H1 (cell line): ENCODE results near the gene CRNKL1. TPM values are rescaled to one million over a fixed set of nuclear protein-coding genes. Genes with fewer than 3 reads are reported as not detected.

Source experiments
- CTCF ChIA-PET: fragments of 300-600 bp; sonication (Branson Sonifier 250); formaldehyde crosslinking; loops from one replicate; lab custom pipeline; 2021; ENCODE audit not compliant: partially characterized antibody; lab: Charles Lee
- POLR2A ChIA-PET: fragments of 300-600 bp; sonication (Branson Sonifier 250); formaldehyde crosslinking; loops from one replicate; lab custom pipeline; 2021; ENCODE audit warnings: inconsistent platforms; ENCODE audit not compliant: partially characterized antibody; lab: Charles Lee
- DNase-seq, 2 experiments: peaks; one replicate each; pipeline versions ENCODE4 v3.0.0 to v3.0.0-alpha.2; 2010 to 2022; ENCODE audit warnings: low spot score in 2 of 2, low read depth in 1 of 2, mixed read lengths in 1 of 2
- FAIRE-seq: peaks from 2 replicates; lab custom pipeline; 2011; peaks lifted over from hg19 to GRCh38; lab: Jason Lieb, UNC
- H2AFZ ChIP-seq: 2 replicates; pipeline ENCODE4 v1.8.1; 2012; ENCODE audit warnings: low read length, inconsistent platforms
- H2AK5ac ChIP-seq: 2 replicates; pipeline ENCODE4 v1.6.1; 2013; ENCODE audit warnings: low read depth, low read length
- H2BK120ac ChIP-seq: replicated peaks from 2 replicates; pipeline ENCODE3; 2013; ENCODE audit warnings: low read depth, low read length, inconsistent platforms
- H2BK12ac ChIP-seq: 2 replicates; pipeline ENCODE4 v1.6.1; 2013; ENCODE audit warnings: low read depth, low read length
- H2BK15ac ChIP-seq: 2 replicates; pipeline ENCODE4 v1.6.1; 2013; ENCODE audit warnings: low read length
- H2BK20ac ChIP-seq: 2 replicates; pipeline ENCODE4 v1.6.1; 2013; ENCODE audit warnings: low read length
- H2BK5ac ChIP-seq: 2 replicates; pipeline ENCODE4 v1.6.1; 2013; ENCODE audit warnings: low read depth, low read length
- H3K14ac ChIP-seq: 2 replicates; pipeline ENCODE4 v1.6.1; 2013; ENCODE audit warnings: inconsistent platforms; ENCODE audit not compliant: insufficient read length
- H3K18ac ChIP-seq: 2 replicates; pipeline ENCODE4 v1.6.1; 2013; ENCODE audit warnings: low read length; ENCODE audit errors: extremely low read depth
- H3K23ac ChIP-seq: 2 replicates; pipeline ENCODE4 v1.6.1; 2013; ENCODE audit warnings: inconsistent platforms; ENCODE audit not compliant: insufficient read length
- H3K23me2 ChIP-seq: 2 replicates; pipeline ENCODE4 v1.6.1; 2013; ENCODE audit warnings: low read depth, low read length
- H3K27ac ChIP-seq: 2 replicates; pipeline ENCODE4 v1.6.1; 2011; ENCODE audit warnings: low read depth, low read length, inconsistent platforms
- H3K27me3 ChIP-seq, 4 experiments: replicated peaks in 1 of 4; 1 replicate in 1 of 4; 2 replicates in 3 of 4; pipeline versions ENCODE4 v1.6.1 to v1.8.1; 2011 to 2013; ENCODE audit warnings: low read length in 3 of 4, mild to moderate bottlenecking in 3 of 4, inconsistent platforms in 2 of 4, mixed read lengths in 2 of 4, moderate library complexity in 1 of 4; ENCODE audit not compliant: control insufficient read depth in 3 of 4, insufficient read depth in 3 of 4; ENCODE audit errors: extremely low read depth in 1 of 4
- H3K36me3 ChIP-seq, 4 experiments: 2 replicates each; pipeline versions ENCODE4 v1.6.1 to v1.8.1; 2011 to 2013; ENCODE audit warnings: mild to moderate bottlenecking in 4 of 4, low read length in 3 of 4, moderate library complexity in 2 of 4, control low read depth in 1 of 4, inconsistent platforms in 1 of 4; ENCODE audit not compliant: insufficient read depth in 4 of 4, control insufficient read depth in 2 of 4
- H3K4ac ChIP-seq: replicated peaks from 2 replicates; pipeline ENCODE3; 2013; ENCODE audit warnings: low read length, low read depth, mixed read lengths, inconsistent platforms; ENCODE audit not compliant: insufficient read length
- H3K4me1 ChIP-seq, 4 experiments: replicated peaks in 1 of 4; 1 replicate in 1 of 4; 2 replicates in 3 of 4; pipeline versions ENCODE4 v1.6.1 to v1.8.1; 2011 to 2013; ENCODE audit warnings: low read length in 3 of 4, inconsistent platforms in 2 of 4, mixed read lengths in 1 of 4; ENCODE audit not compliant: insufficient read depth in 4 of 4, control insufficient read depth in 3 of 4
- H3K4me2 ChIP-seq, 2 experiments: 2 replicates each; pipeline versions ENCODE4 v1.6.1 to v1.8.1; 2011 to 2013; ENCODE audit warnings: low read depth in 2 of 2, low read length in 2 of 2, control low read depth in 1 of 2, inconsistent platforms in 1 of 2, mild to moderate bottlenecking in 1 of 2; ENCODE audit not compliant: insufficient read depth in 1 of 2
- H3K4me3 ChIP-seq, 4 experiments: fragments of 200-600, 300-600 bp in 1 of 4; sonication (generic), shearing (Covaris generic), sonication (Bioruptor Twin) in 1 of 4; 2 replicates each; pipeline versions ENCODE4 v1.5.1 to v1.8.1; 2011 to 2016; ENCODE audit warnings: low read length in 4 of 4, low read depth in 3 of 4, control low read depth in 2 of 4, inconsistent platforms in 2 of 4, mild to moderate bottlenecking in 2 of 4, mixed read lengths in 1 of 4, moderate library complexity in 1 of 4; ENCODE audit not compliant: insufficient read depth in 2 of 4; ENCODE audit errors: extremely low read depth in 1 of 4
- H3K56ac ChIP-seq: replicated peaks from 2 replicates; pipeline ENCODE3; 2013; ENCODE audit warnings: low read depth, mild to moderate bottlenecking, mixed read lengths, low read length, inconsistent platforms; ENCODE audit not compliant: insufficient read length
- H3K79me1 ChIP-seq: 2 replicates; pipeline ENCODE4 v1.6.1; 2013; ENCODE audit warnings: low read depth, low read length, control low read depth
- H3K79me2 ChIP-seq, 2 experiments: 2 replicates each; pipeline versions ENCODE4 v1.6.1 to v1.8.1; 2012 to 2013; ENCODE audit warnings: low read length in 2 of 2, mild to moderate bottlenecking in 2 of 2, inconsistent platforms in 1 of 2; ENCODE audit not compliant: insufficient read depth in 2 of 2, control insufficient read depth in 1 of 2
- H3K9ac ChIP-seq, 4 experiments: replicated peaks in 1 of 4; 1 replicate in 1 of 4; 2 replicates in 3 of 4; pipeline versions ENCODE4 v1.6.1 to v1.8.1; 2011 to 2013; ENCODE audit warnings: low read depth in 3 of 4, low read length in 3 of 4, control low read depth in 2 of 4, mild to moderate bottlenecking in 2 of 4, moderate library complexity in 2 of 4, inconsistent platforms in 1 of 4; ENCODE audit errors: extremely low read depth in 1 of 4
- H3K9me3 ChIP-seq, 2 experiments: 2 replicates each; pipeline versions ENCODE4 v1.6.1 to v1.8.1; 2012 to 2013; ENCODE audit warnings: mild to moderate bottlenecking in 2 of 2, moderate library complexity in 2 of 2, control low read depth in 1 of 2, inconsistent platforms in 1 of 2, low read depth in 1 of 2, low read length in 1 of 2, mixed read lengths in 1 of 2; ENCODE audit not compliant: insufficient read depth in 2 of 2
- H4K20me1 ChIP-seq, 2 experiments: replicated peaks in 1 of 2; 2 replicates each; pipeline versions ENCODE3 to v1.8.1; 2011 to 2013; ENCODE audit warnings: inconsistent platforms in 2 of 2, low read length in 2 of 2, mild to moderate bottlenecking in 1 of 2; ENCODE audit not compliant: insufficient read depth in 2 of 2, control insufficient read depth in 1 of 2
- H4K5ac ChIP-seq: 2 replicates; pipeline ENCODE4 v1.6.1; 2013; ENCODE audit warnings: low read length, low read depth, mixed read lengths, inconsistent platforms; ENCODE audit not compliant: insufficient read length
- H4K8ac ChIP-seq: 2 replicates; pipeline ENCODE4 v1.8.0; 2013; ENCODE audit warnings: mild to moderate bottlenecking, moderate library complexity, low read length, inconsistent platforms; ENCODE audit not compliant: insufficient read depth; ENCODE audit errors: extremely low read depth
- H4K91ac ChIP-seq: replicated peaks from 2 replicates; pipeline ENCODE3; 2013; ENCODE audit warnings: low read length, mixed read lengths, inconsistent platforms; ENCODE audit not compliant: insufficient read length
- ASH2L ChIP-seq: fragments of 200-600, 300-600 bp; sonication (generic); IDR thresholded peaks from one replicate; pipeline ENCODE4 v1.7.1; 2017; ENCODE audit warnings: low read length
- CBX5 ChIP-seq: fragments of 300-800, 300-1000 bp; sonication (generic); IDR thresholded peaks from 2 replicates; pipeline ENCODE4 v1.7.1; 2016; ENCODE audit warnings: antibody characterized with exemption, low read length, low read depth
- EP300 ChIP-seq, 2 experiments: IDR thresholded peaks; 1 replicate in 1 of 2; 2 replicates in 1 of 2; pipeline ENCODE4 v1.6.1; 2011 to 2012; ENCODE audit warnings: low read depth in 2 of 2, low read length in 2 of 2, mild to moderate bottlenecking in 2 of 2, borderline replicate concordance in 1 of 2, inconsistent platforms in 1 of 2, moderate library complexity in 1 of 2
- FOSL1 ChIP-seq: IDR thresholded peaks from 2 replicates; pipeline ENCODE4 v1.6.1; 2011; ENCODE audit warnings: mild to moderate bottlenecking, low read depth, low read length, moderate library complexity; ENCODE audit not compliant: insufficient read depth
- GTF2F1 ChIP-seq: IDR thresholded peaks from 2 replicates; pipeline ENCODE4 v1.6.1; 2012; ENCODE audit warnings: low read depth, low read length, improper control_type of control experiment, borderline replicate concordance
- MAFK ChIP-seq: IDR thresholded peaks from 2 replicates; pipeline ENCODE4 v1.6.1; 2012; ENCODE audit warnings: low read depth, mild to moderate bottlenecking, improper control_type of control experiment, low read length
- NRF1 ChIP-seq: IDR thresholded peaks from 2 replicates; pipeline ENCODE4 v1.6.1; 2011; ENCODE audit warnings: mild to moderate bottlenecking, low read depth, low read length, improper control_type of control experiment
- PHF8 ChIP-seq: fragments of 200-600 bp; sonication (generic); conservative IDR thresholded peaks from 2 replicates; pipeline ENCODE4 v1.7.1; 2012; ENCODE audit warnings: low read depth, mild to moderate bottlenecking, inconsistent platforms, low read length, moderate library complexity
- SIX5 ChIP-seq: IDR thresholded peaks from 2 replicates; pipeline ENCODE4 v1.6.1; 2011; ENCODE audit warnings: mild to moderate bottlenecking, low read depth, low read length
- SRF ChIP-seq: IDR thresholded peaks from 2 replicates; pipeline ENCODE4 v1.6.1; 2011; ENCODE audit warnings: mild to moderate bottlenecking, low read depth, low read length, moderate library complexity
- TAF1 ChIP-seq: IDR thresholded peaks from 2 replicates; pipeline ENCODE4 v1.6.1; 2011; ENCODE audit warnings: mild to moderate bottlenecking, low read depth, low read length
- WGBS, 2 experiments: shearing (Covaris generic) in 1 of 2; methylation state at CpG; one replicate each; pipeline versions ENCODE4 v1.1.6 to v1.1.7; 2013 to 2015; ENCODE audit warnings: low lambda C conversion rate in 2 of 2, mixed read lengths in 2 of 2, inconsistent platforms in 1 of 2, low coverage in 1 of 2, missing lambda C conversion rate in 1 of 2; ENCODE audit not compliant: insufficient replicate concordance in 2 of 2, insufficient coverage in 1 of 2, insufficient read length in 1 of 2; ENCODE audit errors: extremely low coverage in 1 of 2, missing lambda C conversion rate in 1 of 2; 5-methylcytosine and 5-hydroxymethylcytosine counted together
- polyA plus RNA-seq, 7 experiments: library from polyadenylated mRNA; depleted of rRNA in 3 of 7; stranded (reverse) in 5 of 7; unstranded in 2 of 7; fragments of >200 nt in 5 of 7; fragments of 200-250 nt in 2 of 7; gene quantifications; 1 replicate in 5 of 7; 2 replicates in 1 of 7; 4 replicates in 1 of 7; pipeline versions ENCODE4 v1.2.1 to v1.2.3, GENCODE V29; 2011 to 2013; ENCODE audit warnings: missing spikeins in 2 of 7, mixed read lengths in 2 of 7
- total RNA-seq: library from RNA; stranded (reverse); fragmentation: NEBNext Ultra II Directional; extraction: Animal tissue kit (Norgen Biotek cat#: 25700); gene quantifications from 2 replicates; pipeline ENCODE4 v1.2.1, GENCODE V29; 2021

CRNKL1 gene
- total and polyA plus RNA-seq, 2 of the 8 experiments (the other 6 are each of a cell fraction or from before 2014, with no cell fraction given) = 4.0 to 26.5 TPM

DNA sequence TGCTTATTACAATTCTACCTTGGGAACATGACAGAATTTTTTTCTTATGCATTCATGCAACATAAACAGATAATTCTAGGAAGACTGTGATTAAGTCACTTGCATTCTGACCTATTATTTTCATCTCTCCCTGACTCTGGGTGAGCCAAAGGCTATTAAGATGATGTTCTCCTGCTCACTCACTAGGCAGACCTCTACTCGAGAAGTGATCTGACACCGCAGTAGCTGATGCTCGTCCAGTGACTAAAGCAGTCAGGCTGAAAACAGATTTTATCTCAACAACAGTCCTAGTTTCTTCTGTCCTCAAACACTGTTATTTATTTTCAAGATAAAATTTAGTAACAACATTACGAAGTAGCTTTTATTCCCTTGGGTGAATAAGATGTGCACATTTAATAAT lies 17.8 kb downstream of the CRNKL1 start:
- H3K79me1 ChIP-seq = no peaks in the 10 kb centered on the region
- H2BK20ac ChIP-seq = no peak overlapping the region
- H2BK120ac ChIP-seq = no peak overlapping the region
- no peak overlapping the region for H3K56ac ChIP-seq
- no peak overlapping the region for H3K27ac ChIP-seq
- no peak overlapping the region for H2BK15ac ChIP-seq
- H3K18ac ChIP-seq = no peak overlapping the region
- no peak overlapping the region for H2BK12ac ChIP-seq
- no peak overlapping the region for H3K23ac ChIP-seq
- POLR2A ChIA-PET = interaction anchor here (0.7 kb wide), 1 partner anchor 10 kb away, joined by 4 read pairs; no protein-coding TSS in a partner anchor
- no peaks in the 10 kb centered on the region for H3K23me2 ChIP-seq
- TF ChIP-seq SIX5 = no peak
- TF ChIP-seq EP300 (IDR thresholded peaks at IDR 0.05; ENCODE audit: borderline replicate concordance in 1 of 2, low read depth in 2 of 2, low read length in 2 of 2) = no peak
- no peak for TF ChIP-seq MAFK
- no peak for TF ChIP-seq ASH2L
- TF ChIP-seq NRF1 = no peak
- TF ChIP-seq PHF8 = no peak
- no peak for TF ChIP-seq TAF1
- no peak for TF ChIP-seq CBX5
- no peak for TF ChIP-seq GTF2F1
- TF ChIP-seq FOSL1 = no peak
- TF ChIP-seq SRF = no peak
- no peaks in the 10 kb centered on the region for H3K9me3 ChIP-seq
- no peak overlapping the region for H4K8ac ChIP-seq
- CTCF ChIA-PET = no interaction called here
- peaks cover 0 to 3% of the 10 kb centered on the region in 2 experiments for H4K20me1 ChIP-seq
- FAIRE-seq (no peak), DNase-seq (no peak)
- WGBS, 2 experiments = 94% methylated on average over 4 of the region's 4 CpGs; no CpG with 5 or more reads in 1 of the 2 experiments
- H3K4me1 ChIP-seq = peaks cover 0 to 2% (median 0%) of the 10 kb centered on the region in 4 experiments; a peak in 1 of 7 replicates
- no peak overlapping the region for H3K4ac ChIP-seq
- no peak overlapping the region for H3K9ac ChIP-seq
- H3K27me3 ChIP-seq = no peaks in the 10 kb centered on the region
- no peak overlapping the region for H3K4me2 ChIP-seq
- no peaks in the 10 kb centered on the region for H3K79me2 ChIP-seq
- no peak overlapping the region for H3K4me3 ChIP-seq
- no peak overlapping the region for H4K5ac ChIP-seq
- no peak overlapping the region for H2AFZ ChIP-seq
- no peak overlapping the region for H4K91ac ChIP-seq
- H2AK5ac ChIP-seq = no peak overlapping the region
- no peak overlapping the region for H2BK5ac ChIP-seq
- no peak overlapping the region for H3K14ac ChIP-seq
- H3K36me3 ChIP-seq = peaks cover 13 to 91% (median 50%) of the 10 kb centered on the region in 4 experiments
